Peyer's patch (tissue), 4 donors: ENCODE results near the gene MACO1.

ENCODE experiments used
- CTCF ChIP-seq, 6 experiments: fragments of 450-650 bp in 4 of 6; fragments of 200-600 bp in 2 of 6; sonication (generic) in 1 of 6; IDR thresholded peaks; one replicate each; pipeline ENCODE4 v1.5.1; 2017 to 2019; ENCODE audit warnings: antibody characterized with exemption in 6 of 6, mild to moderate bottlenecking in 3 of 6, moderate library complexity in 1 of 6
- POLR2A ChIP-seq, 2 donors: fragments of 450-650 bp; IDR thresholded peaks; one replicate each; pipeline ENCODE4 v1.5.1; 2017; ENCODE audit warnings: antibody characterized with exemption in 2 of 2, mild to moderate bottlenecking in 2 of 2, moderate library complexity in 2 of 2

- no peak for TF ChIP-seq POLR2A (IDR thresholded peaks at IDR 0.05)
- TF ChIP-seq CTCF (IDR thresholded peaks at IDR 0.05) = no peak
Observed at GRCh38 chr1:25519624-25520023, 88.9 kb downstream of the MACO1 start.
